Measurements from ENCODE around the gene MRPS6.

- TF ChIP-seq, protein P1, sequence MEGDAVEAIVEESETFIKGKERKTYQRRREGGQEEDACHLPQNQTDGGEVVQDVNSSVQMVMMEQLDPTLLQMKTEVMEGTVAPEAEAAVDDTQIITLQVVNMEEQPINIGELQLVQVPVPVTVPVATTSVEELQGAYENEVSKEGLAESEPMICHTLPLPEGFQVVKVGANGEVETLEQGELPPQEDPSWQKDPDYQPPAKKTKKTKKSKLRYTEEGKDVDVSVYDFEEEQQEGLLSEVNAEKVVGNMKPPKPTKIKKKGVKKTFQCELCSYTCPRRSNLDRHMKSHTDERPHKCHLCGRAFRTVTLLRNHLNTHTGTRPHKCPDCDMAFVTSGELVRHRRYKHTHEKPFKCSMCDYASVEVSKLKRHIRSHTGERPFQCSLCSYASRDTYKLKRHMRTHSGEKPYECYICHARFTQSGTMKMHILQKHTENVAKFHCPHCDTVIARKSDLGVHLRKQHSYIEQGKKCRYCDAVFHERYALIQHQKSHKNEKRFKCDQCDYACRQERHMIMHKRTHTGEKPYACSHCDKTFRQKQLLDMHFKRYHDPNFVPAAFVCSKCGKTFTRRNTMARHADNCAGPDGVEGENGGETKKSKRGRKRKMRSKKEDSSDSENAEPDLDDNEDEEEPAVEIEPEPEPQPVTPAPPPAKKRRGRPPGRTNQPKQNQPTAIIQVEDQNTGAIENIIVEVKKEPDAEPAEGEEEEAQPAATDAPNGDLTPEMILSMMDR (IDR thresholded peaks at IDR 0.05), result no peak
- TF ChIP-seq ZFX (IDR thresholded peaks at IDR 0.05; ENCODE audit: borderline replicate concordance), result no peak
Measured at GRCh38 chr21:34180826-34181359, 107.5 kb downstream of the MRPS6 start.

Data from 22Rv1 (cell line).